ENCODE results near the gene RBM15.

Gene RBM15

DNA sequence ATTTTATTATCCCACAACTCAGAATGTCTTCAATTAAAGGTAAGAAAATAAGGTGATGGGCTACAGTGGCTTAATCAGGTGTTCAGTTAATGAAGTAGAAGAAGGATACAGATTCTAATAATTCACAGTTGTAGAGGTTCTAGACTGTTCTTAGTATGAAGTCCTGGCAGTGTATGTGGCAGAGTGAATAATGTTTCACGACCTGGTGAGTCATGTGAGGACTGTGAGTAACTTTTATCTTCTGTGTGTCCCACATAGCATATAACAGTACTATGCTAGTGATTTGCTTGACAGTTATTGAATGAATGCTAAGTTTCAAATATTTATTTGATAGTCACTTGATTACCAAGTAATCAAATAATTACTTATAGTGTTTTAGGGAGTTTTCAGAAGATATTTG lies 31.6 kb downstream of the RBM15 start:
- Histone ChIP-seq H3K4me2 (ENCODE audit: insufficient read depth, low read length) (no peak overlapping the region), H3K9ac (ENCODE audit: low read depth, low read length) (no peak overlapping the region), H3K9me3 (ENCODE audit: insufficient read depth, low read length, severe bottlenecking) (no peaks in the 10 kb centered on the region), H4K20me1 (ENCODE audit: insufficient read depth, low read length) (peaks cover 15% of the 10 kb centered on the region; the same call in 1 of the 2 replicates), H3K4me1 (ENCODE audit: insufficient read depth, low read length) (no peaks in the 10 kb centered on the region), H3K79me2 (ENCODE audit: insufficient read depth, low read length) (peaks cover 53% of the 10 kb centered on the region), H3K27ac (ENCODE audit: low read length) (no peak overlapping the region), H3K27me3 (ENCODE audit: insufficient read depth, low read length, poor library complexity) (no peaks in the 10 kb centered on the region), H2AFZ (ENCODE audit: low read depth, low read length) (no peak overlapping the region), H3K36me3 (ENCODE audit: insufficient read depth, low read length) (peaks cover 85% of the 10 kb centered on the region), H3K4me3 (ENCODE audit: low read depth in 1 of 2, low read length in 2 of 2) (no peak overlapping the region)
- TF ChIP-seq, protein P1, sequence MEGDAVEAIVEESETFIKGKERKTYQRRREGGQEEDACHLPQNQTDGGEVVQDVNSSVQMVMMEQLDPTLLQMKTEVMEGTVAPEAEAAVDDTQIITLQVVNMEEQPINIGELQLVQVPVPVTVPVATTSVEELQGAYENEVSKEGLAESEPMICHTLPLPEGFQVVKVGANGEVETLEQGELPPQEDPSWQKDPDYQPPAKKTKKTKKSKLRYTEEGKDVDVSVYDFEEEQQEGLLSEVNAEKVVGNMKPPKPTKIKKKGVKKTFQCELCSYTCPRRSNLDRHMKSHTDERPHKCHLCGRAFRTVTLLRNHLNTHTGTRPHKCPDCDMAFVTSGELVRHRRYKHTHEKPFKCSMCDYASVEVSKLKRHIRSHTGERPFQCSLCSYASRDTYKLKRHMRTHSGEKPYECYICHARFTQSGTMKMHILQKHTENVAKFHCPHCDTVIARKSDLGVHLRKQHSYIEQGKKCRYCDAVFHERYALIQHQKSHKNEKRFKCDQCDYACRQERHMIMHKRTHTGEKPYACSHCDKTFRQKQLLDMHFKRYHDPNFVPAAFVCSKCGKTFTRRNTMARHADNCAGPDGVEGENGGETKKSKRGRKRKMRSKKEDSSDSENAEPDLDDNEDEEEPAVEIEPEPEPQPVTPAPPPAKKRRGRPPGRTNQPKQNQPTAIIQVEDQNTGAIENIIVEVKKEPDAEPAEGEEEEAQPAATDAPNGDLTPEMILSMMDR (IDR thresholded peaks at IDR 0.05; ENCODE audit: borderline replicate concordance, extremely low read depth, low read length, poor library complexity, severe bottlenecking): no peak
- no peak for TF ChIP-seq EZH2 (IDR thresholded peaks at IDR 0.05; ENCODE audit: borderline replicate concordance, low read depth, low read length, severe bottlenecking)
- ATAC-seq (ENCODE audit: insufficient read depth, low read depth): no peak
- no peak for DNase-seq

DNA sequence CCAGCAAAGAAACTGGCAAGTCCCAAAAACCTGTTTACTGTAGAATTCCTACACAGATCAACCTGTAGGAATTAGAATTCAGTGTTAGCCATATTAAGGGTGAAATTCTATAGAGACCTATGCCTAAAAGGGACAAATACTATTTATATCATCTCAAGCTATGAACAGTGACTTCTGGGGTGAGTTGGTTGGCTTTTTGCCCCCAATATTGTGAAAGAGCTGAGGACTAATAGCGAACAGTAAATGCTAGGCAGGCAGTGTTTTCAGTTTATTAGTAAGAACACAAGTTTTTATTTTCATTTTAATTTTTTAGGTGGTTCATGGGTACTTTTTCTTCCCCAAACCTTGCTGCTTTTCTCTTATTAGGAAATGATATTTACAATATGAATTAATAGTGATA lies 36.3 kb downstream of the RBM15 start:
- no peak for DNase-seq
- no peaks in the 10 kb centered on the region for H3K4me1 ChIP-seq (ENCODE audit: insufficient read depth, low read length)
- no peaks in the 10 kb centered on the region for H3K27me3 ChIP-seq (ENCODE audit: insufficient read depth, low read length, poor library complexity)
- no peak overlapping the region for H3K27ac ChIP-seq (ENCODE audit: low read length)
- no peak for ATAC-seq (ENCODE audit: insufficient read depth, low read depth)
- no peaks in the 10 kb centered on the region for H3K9me3 ChIP-seq (ENCODE audit: insufficient read depth, low read length, severe bottlenecking)
- peaks cover 80% of the 10 kb centered on the region for H3K36me3 ChIP-seq (ENCODE audit: insufficient read depth, low read length)
- H3K79me2 ChIP-seq (ENCODE audit: insufficient read depth, low read length): peaks cover 10% of the 10 kb centered on the region
- H3K9ac ChIP-seq (ENCODE audit: low read depth, low read length): no peak overlapping the region
- no peak overlapping the region for H3K4me3 ChIP-seq (ENCODE audit: low read depth in 1 of 2, low read length in 2 of 2)
- TF ChIP-seq, protein P1 (IDR thresholded peaks at IDR 0.05; ENCODE audit: borderline replicate concordance, extremely low read depth, low read length, poor library complexity, severe bottlenecking): no peak
- no peak for TF ChIP-seq EZH2 (IDR thresholded peaks at IDR 0.05; ENCODE audit: borderline replicate concordance, low read depth, low read length, severe bottlenecking)
- H3K4me2 ChIP-seq (ENCODE audit: insufficient read depth, low read length): no peak overlapping the region
- 0 out of 2 replicates have a peak, but pooled peaks cover 7% of the 10 kb centered on the region for H4K20me1 ChIP-seq (ENCODE audit: insufficient read depth, low read length)
- H2AFZ ChIP-seq (ENCODE audit: low read depth, low read length): no peak overlapping the region

DNA sequence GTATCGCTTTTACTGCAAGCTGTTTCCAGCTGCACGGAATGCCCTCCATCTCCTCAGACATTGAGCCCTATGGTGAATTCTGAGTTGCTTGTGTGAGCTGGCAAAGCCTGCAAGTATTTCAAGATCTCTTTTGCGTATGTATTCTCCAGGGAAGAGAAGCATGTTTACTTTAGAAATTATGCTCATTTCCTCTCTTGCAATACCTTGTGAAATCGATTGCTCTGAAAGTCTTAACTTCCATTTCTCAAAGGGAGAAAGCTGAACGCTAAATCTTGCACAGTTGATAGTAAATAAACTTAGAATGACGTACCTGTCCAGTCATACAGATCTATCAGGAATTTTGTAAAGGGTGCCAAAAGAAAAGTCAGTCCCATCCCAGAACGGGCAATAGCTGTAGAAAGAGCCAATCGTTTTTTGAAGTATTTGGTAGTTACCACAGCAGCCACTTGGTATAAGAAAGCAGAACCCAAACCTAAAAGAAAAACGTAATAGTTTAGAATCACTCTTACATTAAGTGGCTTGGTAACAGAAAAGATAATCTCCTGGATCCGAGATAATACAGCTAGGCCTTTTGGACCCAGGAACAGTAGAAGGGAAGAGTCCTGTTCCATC lies 41.6 kb downstream of the RBM15 start:
- Histone ChIP-seq H3K9me3 (ENCODE audit: insufficient read depth, low read length, severe bottlenecking) (no peaks in the 10 kb centered on the region), H3K9ac (ENCODE audit: low read depth, low read length) (no peak overlapping the region), H3K4me2 (ENCODE audit: insufficient read depth, low read length) (no peak overlapping the region), H3K4me1 (ENCODE audit: insufficient read depth, low read length) (peaks cover 22% of the 10 kb centered on the region), H3K4me3 (ENCODE audit: low read depth in 1 of 2, low read length in 2 of 2) (no peak overlapping the region), H3K36me3 (ENCODE audit: insufficient read depth, low read length) (peaks cover 28% of the 10 kb centered on the region), H3K79me2 (ENCODE audit: insufficient read depth, low read length) (no peaks in the 10 kb centered on the region), H4K20me1 (ENCODE audit: insufficient read depth, low read length) (no peaks in the 10 kb centered on the region), H2AFZ (ENCODE audit: low read depth, low read length) (no peak overlapping the region), H3K27me3 (ENCODE audit: insufficient read depth, low read length, poor library complexity) (no peaks in the 10 kb centered on the region), H3K27ac (ENCODE audit: low read length) (no peak overlapping the region)
- ATAC-seq (ENCODE audit: insufficient read depth, low read depth) (no peak), DNase-seq (no peak)
- TF ChIP-seq, protein P1 (IDR thresholded peaks at IDR 0.05; ENCODE audit: borderline replicate concordance, extremely low read depth, low read length, poor library complexity, severe bottlenecking): no peak
- no peak for TF ChIP-seq EZH2 (IDR thresholded peaks at IDR 0.05; ENCODE audit: borderline replicate concordance, low read depth, low read length, severe bottlenecking)

All from DND-41 (cell line).